Psoas muscle (tissue), 8 donors: ENCODE measurements around the gene CTNNBIP1. TPM values are rescaled to one million over a fixed set of nuclear protein-coding genes. Genes with fewer than 3 reads are reported as not detected.

Experiments
- ATAC-seq, 4 donors: fragments of 200-7000 bp; cut with Tn5 transposase; one replicate each; pipeline ENCODE4 v1.9.1; 2020; ENCODE audit warnings: moderate library complexity in 3 of 4, mild to moderate bottlenecking in 2 of 4
- DNase-seq, 2 donors: peaks; one replicate each; pipeline ENCODE4 v3.0.0-alpha.2; 2020
- H3K27ac ChIP-seq: fragments of 200-600 bp; one replicate; pipeline ENCODE4 v1.8.0; 2022
- H3K27me3 ChIP-seq, 3 donors: fragments of 200-600 bp in 1 of 3; one replicate each; pipeline versions ENCODE4 v1.6.1 to v1.8.0; 2013 to 2022; ENCODE audit warnings: low read length in 2 of 3, mild to moderate bottlenecking in 2 of 3, moderate library complexity in 1 of 3; ENCODE audit not compliant: insufficient read depth in 3 of 3
- H3K36me3 ChIP-seq, 2 donors: fragments of 200-600 bp in 1 of 2; one replicate each; pipeline versions ENCODE4 v1.6.1 to v1.8.0; 2013 to 2022; ENCODE audit warnings: low read depth in 1 of 2, mild to moderate bottlenecking in 1 of 2, moderate library complexity in 1 of 2; ENCODE audit not compliant: insufficient read depth in 1 of 2
- H3K4me1 ChIP-seq: fragments of 200-600 bp; one replicate; pipeline ENCODE4 v1.8.0; 2022
- H3K4me3 ChIP-seq: fragments of 200-600 bp; one replicate; pipeline ENCODE4 v1.8.0; 2022; ENCODE audit warnings: mild to moderate bottlenecking
- H3K9me3 ChIP-seq: fragments of 200-600 bp; one replicate; pipeline ENCODE4 v1.8.0; 2022
- CTCF ChIP-seq: fragments of 200-600 bp; IDR thresholded peaks from one replicate; pipeline ENCODE4 v1.8.0; 2022; ENCODE audit warnings: antibody characterized with exemption
- WGBS, 3 donors: extraction: QIAGEN DNeasy Blood & Tissue Kit; methylation state at CpG; one replicate each; pipeline versions ENCODE4 v1.1.6 to v1.1.7; 2013; 5-methylcytosine and 5-hydroxymethylcytosine counted together
- intact Hi-C, 2 donors: fragments of 100-400 bp; cut with DNase I; formaldehyde crosslinking; loops; one replicate each; pipeline versions ENCODE4 v1.11.0 to v1.14.2; 2022
- polyA plus RNA-seq, 3 donors: library from polyadenylated mRNA; stranded (reverse); fragments of 200-250 nt; gene quantifications; one replicate each; pipeline ENCODE4 v1.2.3, GENCODE V29; 2013
- total RNA-seq, 4 donors: library from RNA; stranded (reverse); fragmentation: NEBNext Ultra II Directional in 2 of 4; extraction: Animal tissue kit (Norgen Biotek cat#: 25700) in 2 of 4; gene quantifications; one replicate each; pipeline versions ENCODE4 v1.2.1 to v1.2.4, GENCODE V29; 2021 to 2023
- donor health status: healthy with polysubstance abuse.
- donor health status: DM: no; HTN: no; CAD: no; lungs with moderate emphysema.
- donor health status: Bipolar disorder and iron deficiency.
- donor health status: healthy.
- donor health status: DM: yes; HTN: yes; CAD: no.
- donor health status: DM: no; HTN: no; CAD: no.
- donor health status: DM: no; HTN: no; CAD: no.
- donor health status: DM: yes; HTN: yes; CAD: no.

Gene CTNNBIP1
- total and polyA plus RNA-seq, 7 donors, result 5.9 to 18.5 (median 12.7) TPM

GRCh38 chr1:9882296-9882944 lies 27.6 kb downstream of the CTNNBIP1 start:
- H3K4me3 ChIP-seq, result no peak overlapping the region
- no peaks in the 10 kb centered on the region for H3K36me3 ChIP-seq
- no peak overlapping the region for H3K27ac ChIP-seq
- no peak for ATAC-seq
- no peak for TF ChIP-seq CTCF
- H3K4me1 ChIP-seq, result no peaks in the 10 kb centered on the region
- H3K27me3 ChIP-seq, result no peaks in the 10 kb centered on the region
- no peaks in the 10 kb centered on the region for H3K9me3 ChIP-seq
- 66 to 71% (median 70%) methylated on average over 12 of the region's 12 CpGs for WGBS, 3 donors
- intact Hi-C loops, result no loop called here
- peak in 1 of 2 donors; percentile 27 for DNase-seq

- Histone ChIP-seq H3K27me3 (no peaks in the 10 kb centered on the region), H3K36me3 (no peaks in the 10 kb centered on the region), H3K4me1 (no peaks in the 10 kb centered on the region), H3K9me3 (no peaks in the 10 kb centered on the region), H3K4me3 (no peak overlapping the region), H3K27ac (no peak overlapping the region)
- no peak for TF ChIP-seq CTCF
- ATAC-seq (no peak), DNase-seq (peak in 1 of 2 donors; percentile 4)
- intact Hi-C loops, result no loop called here
- WGBS, 3 donors, result 83 to 96% (median 91%) methylated on average over 2 of the region's 2 CpGs
Observed at GRCh38 chr1:9881838-9882249, 28.2 kb downstream of the CTNNBIP1 start.

- Histone ChIP-seq H3K4me1 (peaks cover 12% of the 10 kb centered on the region), H3K9me3 (no peaks in the 10 kb centered on the region), H3K27ac (no peak overlapping the region), H3K36me3 (no peaks in the 10 kb centered on the region), H3K27me3 (no peaks in the 10 kb centered on the region), H3K4me3 (no peak overlapping the region)
- DNase-seq (peak in 1 of 2 donors; percentile 26), ATAC-seq (no peak)
- intact Hi-C loops, result loop anchor here (5.0 to 10.0 kb wide), 3 partner anchors 34 to 154 kb away; partner anchors contain the start of genes CTNNBIP1 (in 1 of the 2), LZIC (in 1 of the 2), NMNAT1 (in 1 of the 2) and UBE4B (in 1 of the 2)
- no peak for TF ChIP-seq CTCF
- 90 to 94% (median 90%) methylated on average over 9 of the region's 9 CpGs for WGBS, 3 donors
Observed at GRCh38 chr1:9878404-9878803, 31.7 kb downstream of the CTNNBIP1 start.

GRCh38 chr1:9877962-9878361 lies 32.1 kb downstream of the CTNNBIP1 start:
- Histone ChIP-seq H3K4me1 (peaks cover 16% of the 10 kb centered on the region), H3K36me3 (no peaks in the 10 kb centered on the region), H3K9me3 (no peaks in the 10 kb centered on the region), H3K27ac (no peak overlapping the region), H3K4me3 (no peak overlapping the region), H3K27me3 (no peaks in the 10 kb centered on the region)
- 54 to 74% (median 70%) methylated on average over 10 of the region's 10 CpGs for WGBS, 3 donors
- ATAC-seq (no peak), DNase-seq (peak in 1 of 2 donors; percentile 28)
- intact Hi-C loops, result loop anchor here (5.0 to 10.0 kb wide), 3 partner anchors 34 to 154 kb away; partner anchors contain the start of genes CTNNBIP1 (in 1 of the 2), LZIC (in 1 of the 2), NMNAT1 (in 1 of the 2) and UBE4B (in 1 of the 2)
- TF ChIP-seq CTCF, result no peak
